NT2/D1 (cell line): ENCODE measurements around the gene FOSB.

Experiments used
- DNase-seq: peaks from one replicate; pipeline ENCODE4 v3.0.0-alpha.2; 2011; ENCODE audit warnings: low read depth, low spot score
- H3K27me3 ChIP-seq: 2 replicates; pipeline ENCODE4 v1.6.0; 2011; ENCODE audit warnings: mild to moderate bottlenecking; ENCODE audit not compliant: insufficient read length, insufficient read depth
- H3K36me3 ChIP-seq: 2 replicates; pipeline ENCODE4 v1.6.1; 2011; ENCODE audit warnings: mild to moderate bottlenecking, low read length, mixed read lengths; ENCODE audit not compliant: insufficient read depth, insufficient read length
- H3K4me1 ChIP-seq: 2 replicates; pipeline ENCODE4 v1.5.1; 2011; ENCODE audit not compliant: insufficient read depth, insufficient read length
- H3K4me3 ChIP-seq: 2 replicates; pipeline ENCODE4 v1.5.1; 2011; ENCODE audit warnings: low read depth; ENCODE audit not compliant: insufficient read length
- H3K9ac ChIP-seq: 2 replicates; pipeline ENCODE4 v1.6.0; 2011; ENCODE audit warnings: low read depth; ENCODE audit not compliant: insufficient read length
- H3K9me3 ChIP-seq: 2 replicates; pipeline ENCODE4 v1.5.1; 2011; ENCODE audit warnings: mild to moderate bottlenecking, low read length; ENCODE audit not compliant: insufficient read depth
- SUZ12 ChIP-seq: IDR thresholded peaks from 2 replicates; pipeline ENCODE4 v1.6.1; 2011; ENCODE audit not compliant: insufficient read length, insufficient read depth; ENCODE audit errors: extremely low read depth
- YY1 ChIP-seq: IDR thresholded peaks from 2 replicates; pipeline ENCODE4 v1.6.1; 2011; ENCODE audit not compliant: insufficient read length, insufficient read depth
- ZNF274 ChIP-seq: IDR thresholded peaks from 2 replicates; pipeline ENCODE4 v1.6.1; 2011; ENCODE audit warnings: mild to moderate bottlenecking, low read depth, low read length

The FOSB gene

DNA sequence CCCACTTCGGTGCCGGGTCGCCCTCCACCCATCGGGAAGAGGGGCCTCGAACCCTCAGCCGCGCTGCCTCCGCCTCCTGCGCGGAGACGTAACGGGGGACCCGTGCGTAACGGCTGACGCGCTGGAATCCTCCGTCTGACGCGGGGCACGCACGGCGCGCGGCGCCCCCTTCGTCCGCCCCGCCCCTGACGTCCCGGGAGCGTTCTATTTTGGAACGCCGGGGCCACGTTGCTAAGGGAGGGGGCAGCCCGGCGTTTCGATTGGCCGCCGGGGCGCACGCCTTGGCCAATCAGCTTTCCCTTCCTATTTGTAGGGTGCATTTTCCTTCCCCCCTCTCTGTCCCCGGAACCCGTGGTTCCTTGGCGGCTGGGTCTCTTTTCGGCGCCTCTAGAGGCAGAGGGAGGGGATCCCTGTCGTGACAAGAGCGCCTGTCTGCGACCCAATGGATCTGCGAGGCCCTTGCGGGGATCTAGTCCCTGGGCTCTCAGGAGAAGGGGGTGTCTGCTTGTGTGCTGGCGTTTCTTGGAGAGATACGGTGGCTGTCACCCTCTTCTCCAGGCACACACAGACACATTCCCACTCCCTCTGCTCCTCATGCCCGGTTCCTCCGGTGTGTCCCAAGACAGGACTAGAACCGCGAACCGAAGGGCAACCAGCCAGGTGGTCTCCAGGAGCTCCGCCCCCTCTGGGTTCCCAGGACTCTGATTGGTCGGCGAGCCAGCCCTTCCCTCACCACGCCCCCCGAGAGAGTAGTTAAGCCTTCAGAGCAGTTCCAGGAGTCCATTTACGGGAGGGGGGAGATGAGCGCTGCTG, 1.5 kb downstream of the FOSB start:
- peaks cover 13% of the 10 kb centered on the region for H3K4me1 ChIP-seq

GRCh38 chr19:45469945-45470761, 2.4 kb downstream of the FOSB start:
- no peaks in the 10 kb centered on the region for H3K9me3 ChIP-seq
- no peak overlapping the region for H3K9ac ChIP-seq
- no peaks in the 10 kb centered on the region for H3K27me3 ChIP-seq
- peak overlapping the region; percentile 62 for H3K4me3 ChIP-seq
- TF ChIP-seq SUZ12 (no peak), YY1 (no peak), ZNF274 (no peak)
- DNase-seq, result no peak
- H3K4me1 ChIP-seq, result peaks cover 13% of the 10 kb centered on the region
- no peaks in the 10 kb centered on the region for H3K36me3 ChIP-seq

More for the DNA sequence above, 1.5 kb downstream of the FOSB start:
- Histone ChIP-seq H3K27me3 (no peaks in the 10 kb centered on the region), H3K9me3 (no peaks in the 10 kb centered on the region), H3K36me3 (no peaks in the 10 kb centered on the region), H3K4me3 (peak overlapping the region; percentile 68), H3K9ac (peak overlapping the region; percentile 88)
- TF ChIP-seq ZNF274, result no peak
- no peak for TF ChIP-seq SUZ12
- no peak for TF ChIP-seq YY1
- DNase-seq, result no peak

GRCh38 chr19:45470762-45471081, 2.9 kb downstream of the FOSB start:
- H3K4me3 ChIP-seq, result no peak overlapping the region
- no peak overlapping the region for H3K9ac ChIP-seq
- no peaks in the 10 kb centered on the region for H3K9me3 ChIP-seq
- TF ChIP-seq ZNF274 (no peak), SUZ12 (no peak), YY1 (no peak)
- H3K36me3 ChIP-seq, result no peaks in the 10 kb centered on the region
- no peaks in the 10 kb centered on the region for H3K27me3 ChIP-seq
- H3K4me1 ChIP-seq, result peaks cover 10% of the 10 kb centered on the region
- DNase-seq, result no peak

- DNase-seq, result no peak
- Histone ChIP-seq H3K4me1 (peaks cover 10% of the 10 kb centered on the region), H3K4me3 (no peak overlapping the region), H3K27me3 (no peaks in the 10 kb centered on the region), H3K9ac (no peak overlapping the region), H3K9me3 (no peaks in the 10 kb centered on the region), H3K36me3 (no peaks in the 10 kb centered on the region)
- TF ChIP-seq YY1 (no peak), ZNF274 (no peak), SUZ12 (no peak)
Observed at GRCh38 chr19:45471111-45471930, 3.5 kb downstream of the FOSB start.

DNA sequence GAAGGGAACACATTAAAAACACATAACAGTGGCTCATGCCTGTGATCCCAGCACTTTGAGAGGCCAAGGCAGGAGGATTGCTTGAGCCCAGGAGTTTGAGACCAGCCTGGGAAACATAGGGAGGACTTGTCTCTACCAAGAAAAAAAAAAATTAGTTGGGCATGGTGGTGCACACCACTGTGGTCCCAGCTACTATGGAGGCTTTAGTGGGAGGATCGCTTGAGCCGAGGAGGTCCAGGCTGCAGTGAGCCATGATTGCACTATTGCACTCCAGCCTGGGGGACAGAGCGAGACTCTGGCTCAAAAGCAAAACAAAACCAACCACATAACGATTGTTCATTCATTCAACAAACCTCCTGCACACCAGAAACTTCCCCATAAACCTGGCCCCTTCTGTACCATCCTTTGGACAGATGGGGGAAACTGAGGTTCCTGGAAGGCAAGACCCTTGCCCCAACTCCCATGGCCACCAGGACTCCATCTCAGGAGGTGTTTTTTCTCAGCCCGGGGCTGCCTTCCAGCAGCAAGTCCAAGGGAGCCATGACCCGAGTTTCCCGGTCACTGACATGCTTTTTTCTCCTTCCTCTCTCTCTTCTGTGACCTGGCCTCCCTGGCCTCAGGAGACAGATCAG, 4.3 kb downstream of the FOSB start:
- H3K4me1 ChIP-seq, result peaks cover 10% of the 10 kb centered on the region
- no peaks in the 10 kb centered on the region for H3K36me3 ChIP-seq
- no peak overlapping the region for H3K4me3 ChIP-seq
- no peak overlapping the region for H3K9ac ChIP-seq
- H3K9me3 ChIP-seq, result no peaks in the 10 kb centered on the region
- H3K27me3 ChIP-seq, result no peaks in the 10 kb centered on the region
- DNase-seq, result no peak
- TF ChIP-seq YY1 (no peak), SUZ12 (no peak), ZNF274 (no peak)

- Histone ChIP-seq H3K27me3 (no peaks in the 10 kb centered on the region), H3K36me3 (no peaks in the 10 kb centered on the region), H3K4me3 (no peak overlapping the region), H3K9ac (no peak overlapping the region), H3K4me1 (peaks cover 10% of the 10 kb centered on the region), H3K9me3 (no peaks in the 10 kb centered on the region)
- TF ChIP-seq SUZ12 (no peak), ZNF274 (no peak), YY1 (no peak)
- DNase-seq, result no peak
Observed at GRCh38 chr19:45472563-45473366, 5.0 kb downstream of the FOSB start.
